Thyroid gland (tissue), 4 donors: Measurements from ENCODE around the gene FGF13. TPM values are rescaled to one million over a fixed set of nuclear protein-coding genes. Genes with fewer than 3 reads are reported as not detected.

Experiments
- DNase-seq, 2 donors: peaks; one replicate each; pipeline ENCODE4 v3.0.0-alpha.2; 2019
- H3K27ac ChIP-seq, 3 donors: fragments of 200-600 bp; sonication (generic); 1 replicate in 2 of 3; 2 replicates in 1 of 3; pipeline ENCODE4 v1.5.1; 2016 to 2019; ENCODE audit warnings: mild to moderate bottlenecking in 1 of 3, moderate library complexity in 1 of 3
- H3K27me3 ChIP-seq: fragments of 200-600 bp; sonication (generic); one replicate; pipeline ENCODE4 v1.5.1; 2019
- H3K36me3 ChIP-seq, 2 donors: fragments of 200-600 bp; sonication (generic); one replicate each; pipeline ENCODE4 v1.5.1; 2016 to 2019
- H3K4me1 ChIP-seq, 2 donors: fragments of 200-600 bp; sonication (generic); one replicate each; pipeline ENCODE4 v1.5.1; 2017 to 2019
- H3K4me3 ChIP-seq, 3 donors: fragments of 200-600 bp; sonication (generic); replicated peaks in 1 of 3; 1 replicate in 2 of 3; 2 replicates in 1 of 3; pipeline ENCODE4 v1.5.1; 2016; ENCODE audit warnings: mild to moderate bottlenecking in 1 of 3
- H3K9me3 ChIP-seq: fragments of 200-600 bp; sonication (generic); one replicate; pipeline ENCODE4 v1.5.1; 2017
- POLR2A ChIP-seq, 2 donors: fragments of 450-650 bp; IDR thresholded peaks; one replicate each; pipeline ENCODE4 v1.6.1; 2017; ENCODE audit warnings: antibody characterized with exemption in 2 of 2, mild to moderate bottlenecking in 2 of 2, moderate library complexity in 1 of 2
- WGBS, 2 donors: methylation state at CpG; one replicate each; pipeline ENCODE4 v1.1.5; 2017; 5-methylcytosine and 5-hydroxymethylcytosine counted together
- intact Hi-C: fragments of 100-400 bp; cut with DNase I; formaldehyde crosslinking; loops from one replicate; pipeline ENCODE4 v1.15.1; 2023
- total RNA-seq, 4 donors: library from RNA; depleted of rRNA; stranded (reverse); fragments of >200 nt; gene quantifications; one replicate each; pipeline ENCODE4 v1.2.3, GENCODE V29; 2016
- TF ChIP-seq, protein P1 (sequence below), 6 experiments: fragments of 200-600 bp in 3 of 6; fragments of 450-650 bp in 3 of 6; sonication (generic) in 3 of 6; IDR thresholded peaks; one replicate each; pipeline ENCODE4 v1.5.1; 2016 to 2019; ENCODE audit warnings: antibody characterized with exemption in 6 of 6, mild to moderate bottlenecking in 2 of 6, inconsistent platforms in 1 of 6, moderate library complexity in 1 of 6

Gene FGF13
- total RNA-seq, 4 donors from 2014 or later, result 2.3 to 9.2 (median 4.5) TPM

DNA sequence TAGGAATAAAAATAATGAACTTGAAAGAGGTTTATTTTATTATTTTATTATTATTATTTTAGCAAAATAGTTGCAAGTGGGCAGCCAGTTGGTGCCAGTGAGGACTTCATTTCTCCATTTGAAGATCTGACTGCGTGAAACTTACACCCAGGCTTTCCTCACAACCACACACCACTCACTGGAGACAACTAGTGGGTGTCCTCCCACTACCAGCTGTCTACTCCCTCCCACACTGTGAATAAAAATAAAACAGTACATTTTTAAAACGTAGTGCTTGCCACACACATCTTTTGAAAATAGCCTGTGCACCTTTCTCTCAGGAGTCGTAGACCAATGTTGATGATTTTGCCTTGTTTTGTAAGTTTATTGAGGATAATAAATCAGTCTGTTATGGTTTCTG, 7.4 kb downstream of the FGF13 start:
- Histone ChIP-seq H3K36me3 (no peaks in the 10 kb centered on the region), H3K4me3 (no peak overlapping the region), H3K27ac (no peak overlapping the region), H3K27me3 (no peaks in the 10 kb centered on the region), H3K4me1 (no peaks in the 10 kb centered on the region), H3K9me3 (no peaks in the 10 kb centered on the region)
- TF ChIP-seq POLR2A (IDR thresholded peaks at IDR 0.05), result no peak
- TF ChIP-seq, protein P1, sequence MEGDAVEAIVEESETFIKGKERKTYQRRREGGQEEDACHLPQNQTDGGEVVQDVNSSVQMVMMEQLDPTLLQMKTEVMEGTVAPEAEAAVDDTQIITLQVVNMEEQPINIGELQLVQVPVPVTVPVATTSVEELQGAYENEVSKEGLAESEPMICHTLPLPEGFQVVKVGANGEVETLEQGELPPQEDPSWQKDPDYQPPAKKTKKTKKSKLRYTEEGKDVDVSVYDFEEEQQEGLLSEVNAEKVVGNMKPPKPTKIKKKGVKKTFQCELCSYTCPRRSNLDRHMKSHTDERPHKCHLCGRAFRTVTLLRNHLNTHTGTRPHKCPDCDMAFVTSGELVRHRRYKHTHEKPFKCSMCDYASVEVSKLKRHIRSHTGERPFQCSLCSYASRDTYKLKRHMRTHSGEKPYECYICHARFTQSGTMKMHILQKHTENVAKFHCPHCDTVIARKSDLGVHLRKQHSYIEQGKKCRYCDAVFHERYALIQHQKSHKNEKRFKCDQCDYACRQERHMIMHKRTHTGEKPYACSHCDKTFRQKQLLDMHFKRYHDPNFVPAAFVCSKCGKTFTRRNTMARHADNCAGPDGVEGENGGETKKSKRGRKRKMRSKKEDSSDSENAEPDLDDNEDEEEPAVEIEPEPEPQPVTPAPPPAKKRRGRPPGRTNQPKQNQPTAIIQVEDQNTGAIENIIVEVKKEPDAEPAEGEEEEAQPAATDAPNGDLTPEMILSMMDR (IDR thresholded peaks at IDR 0.05), result no peak
- intact Hi-C loops, result no loop called here
- no peak for DNase-seq
- WGBS, 2 donors, result 90 to 92% methylated on average over 3 of the region's 3 CpGs

DNA sequence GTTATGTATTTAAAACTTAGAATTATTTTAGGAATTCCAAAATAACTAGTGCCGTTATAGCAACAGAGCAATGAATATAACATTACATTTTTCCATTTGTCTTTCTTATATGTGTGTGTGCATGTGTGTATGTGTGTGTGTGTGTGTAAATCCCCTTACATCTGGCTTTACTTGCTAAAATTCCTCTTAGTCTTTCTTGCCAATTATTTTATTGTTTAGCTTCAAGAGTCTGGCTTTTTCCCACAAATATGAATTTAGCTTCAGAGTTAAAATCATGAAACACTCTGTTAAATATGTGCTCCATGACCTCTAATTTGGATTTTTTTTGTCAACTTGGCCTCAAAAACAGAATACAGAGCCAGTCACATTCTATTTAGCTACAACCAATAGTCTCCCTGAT, 18.9 kb downstream of the FGF13 start:
- DNase-seq, result no peak
- intact Hi-C loops, result no loop called here
- H3K27ac ChIP-seq, result no peak overlapping the region
- TF ChIP-seq, protein P1 (IDR thresholded peaks at IDR 0.05), result no peak
- no peak for TF ChIP-seq POLR2A (IDR thresholded peaks at IDR 0.05)
- no peaks in the 10 kb centered on the region for H3K9me3 ChIP-seq
- WGBS, 2 donors, result 86 to 89% methylated on average over 1 of the region's 1 CpG
- H3K4me1 ChIP-seq, result no peaks in the 10 kb centered on the region
- H3K4me3 ChIP-seq, result no peak overlapping the region
- H3K36me3 ChIP-seq, result no peaks in the 10 kb centered on the region
- H3K27me3 ChIP-seq, result no peaks in the 10 kb centered on the region

DNA sequence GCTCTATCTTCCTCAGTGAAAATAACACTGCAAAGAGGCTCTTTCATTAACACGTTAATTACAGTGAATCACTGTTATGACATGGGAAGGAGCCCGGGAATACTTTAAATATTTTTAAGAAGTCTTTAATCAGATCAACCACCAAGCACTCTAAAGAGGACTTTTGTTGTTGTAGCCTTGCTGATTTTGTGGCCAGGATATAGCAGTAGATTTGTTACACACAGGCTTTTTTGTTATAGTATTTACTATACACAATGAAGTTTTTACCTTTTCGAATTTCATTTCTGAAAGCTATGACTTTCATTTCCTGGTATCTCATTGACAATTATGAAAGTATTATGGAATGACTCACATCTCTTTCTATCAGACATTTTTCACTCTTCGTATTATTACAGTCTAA, 20.3 kb downstream of the FGF13 start:
- no peak for TF ChIP-seq POLR2A (IDR thresholded peaks at IDR 0.05)
- TF ChIP-seq, protein P1 (IDR thresholded peaks at IDR 0.05), result no peak
- DNase-seq, result no peak
- intact Hi-C loops, result no loop called here
- Histone ChIP-seq H3K4me3 (no peak overlapping the region), H3K4me1 (no peaks in the 10 kb centered on the region), H3K9me3 (no peaks in the 10 kb centered on the region), H3K27me3 (no peaks in the 10 kb centered on the region), H3K36me3 (no peaks in the 10 kb centered on the region), H3K27ac (no peak overlapping the region)
- 58 to 84% methylated on average over 4 of the region's 4 CpGs for WGBS, 2 donors

DNA sequence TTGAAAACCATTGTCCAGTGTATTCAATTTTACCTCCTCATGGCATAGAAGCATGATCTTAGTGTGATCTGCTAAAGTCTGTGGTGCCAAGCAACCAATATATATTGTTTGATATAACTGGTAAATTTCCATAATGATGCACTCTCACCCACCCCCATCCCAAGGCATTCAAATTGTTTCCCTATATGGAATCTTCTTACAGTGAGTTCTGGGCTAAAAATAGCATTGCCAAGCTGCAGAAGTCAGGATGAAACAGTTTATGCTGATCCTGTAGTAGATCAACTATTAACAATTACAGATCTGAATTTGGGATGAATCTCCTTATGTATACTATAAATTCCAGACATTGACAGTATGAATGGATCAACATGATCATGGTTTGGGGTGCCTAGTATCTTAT, 20.9 kb downstream of the FGF13 start:
- intact Hi-C loops, result no loop called here
- H3K4me3 ChIP-seq, result no peak overlapping the region
- no peaks in the 10 kb centered on the region for H3K9me3 ChIP-seq
- H3K27me3 ChIP-seq, result no peaks in the 10 kb centered on the region
- no peaks in the 10 kb centered on the region for H3K4me1 ChIP-seq
- DNase-seq, result no peak
- H3K27ac ChIP-seq, result no peak overlapping the region
- no peaks in the 10 kb centered on the region for H3K36me3 ChIP-seq
- TF ChIP-seq, protein P1 (IDR thresholded peaks at IDR 0.05), result no peak
- TF ChIP-seq POLR2A (IDR thresholded peaks at IDR 0.05), result no peak

DNA sequence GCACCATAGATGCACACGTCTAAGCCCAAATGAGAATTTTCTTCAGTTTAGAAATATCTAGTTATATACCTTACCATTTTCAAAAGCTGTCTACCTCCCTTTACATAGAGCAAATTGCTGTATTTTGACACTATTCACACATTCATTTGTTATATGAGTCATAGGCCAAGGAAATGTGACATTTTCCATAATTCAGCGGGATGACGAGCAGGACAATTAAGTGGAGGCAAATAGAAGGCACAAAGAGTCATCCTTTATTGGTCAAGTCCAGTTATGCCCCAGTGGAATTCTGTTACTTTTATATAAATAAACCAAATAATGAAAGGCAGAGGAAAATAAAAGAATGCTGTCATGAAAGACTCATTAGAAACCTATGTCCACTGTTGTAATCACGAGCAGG, 27.9 kb downstream of the FGF13 start:
- no peaks in the 10 kb centered on the region for H3K4me1 ChIP-seq
- H3K9me3 ChIP-seq, result no peaks in the 10 kb centered on the region
- H3K27ac ChIP-seq, result no peak overlapping the region
- H3K27me3 ChIP-seq, result no peaks in the 10 kb centered on the region
- no peak for DNase-seq
- intact Hi-C loops, result no loop called here
- no peaks in the 10 kb centered on the region for H3K36me3 ChIP-seq
- H3K4me3 ChIP-seq, result no peak overlapping the region
- WGBS, 2 donors, result 86 to 89% methylated on average over 4 of the region's 4 CpGs
- TF ChIP-seq, protein P1 (IDR thresholded peaks at IDR 0.05), result no peak
- TF ChIP-seq POLR2A (IDR thresholded peaks at IDR 0.05), result no peak
